Mesendoderm (in vitro differentiated cells): ENCODE data around the gene ARSB.

Experiments
- DNase-seq: peaks from one replicate; pipeline ENCODE4 v3.0.0; 2013
- H2AK5ac ChIP-seq: 2 replicates; pipeline ENCODE4 v1.6.1; 2013; ENCODE audit warnings: low read length, inconsistent platforms
- H2BK120ac ChIP-seq: 2 replicates; pipeline ENCODE4 v1.6.1; 2013; ENCODE audit warnings: low read depth, mild to moderate bottlenecking, low read length, moderate library complexity, mixed read lengths
- H2BK15ac ChIP-seq: replicated peaks from 2 replicates; pipeline ENCODE4 v1.6.1; 2013; ENCODE audit warnings: low read depth, mild to moderate bottlenecking, moderate library complexity
- H2BK5ac ChIP-seq: 2 replicates; pipeline ENCODE4 v1.6.1; 2013; ENCODE audit warnings: low read length, inconsistent platforms
- H3K18ac ChIP-seq: 2 replicates; pipeline ENCODE4 v1.6.1; 2013; ENCODE audit warnings: mild to moderate bottlenecking, low read length, mixed read lengths
- H3K23ac ChIP-seq: one replicate; pipeline ENCODE4 v1.6.1; 2013; ENCODE audit warnings: low read length
- H3K27ac ChIP-seq: 2 replicates; pipeline ENCODE4 v1.5.1; 2013; ENCODE audit warnings: low read depth, mild to moderate bottlenecking, inconsistent platforms, low read length, moderate library complexity
- H3K27me3 ChIP-seq: 2 replicates; pipeline ENCODE4 v1.6.1; 2013; ENCODE audit warnings: low read length, control low read depth, mild to moderate bottlenecking, inconsistent platforms; ENCODE audit not compliant: insufficient read depth, poor library complexity
- H3K36me3 ChIP-seq: 2 replicates; pipeline ENCODE4 v1.6.1; 2013; ENCODE audit warnings: low read length, inconsistent platforms; ENCODE audit not compliant: control insufficient read depth, insufficient read depth
- H3K4ac ChIP-seq: one replicate; pipeline ENCODE4 v1.6.1; 2013; ENCODE audit warnings: low read depth, mild to moderate bottlenecking, low read length, moderate library complexity
- H3K4me1 ChIP-seq: 2 replicates; pipeline ENCODE4 v1.6.1; 2013; ENCODE audit warnings: low read depth, low read length, inconsistent platforms; ENCODE audit not compliant: control insufficient read depth
- H3K4me2 ChIP-seq: 2 replicates; pipeline ENCODE4 v1.6.1; 2013; ENCODE audit warnings: low read length
- H3K4me3 ChIP-seq: 2 replicates; pipeline ENCODE4 v1.5.1; 2013; ENCODE audit warnings: mild to moderate bottlenecking, low read length
- H3K56ac ChIP-seq: one replicate; pipeline ENCODE4 v1.6.1; 2013; ENCODE audit warnings: low read length
- H3K79me1 ChIP-seq: 2 replicates; pipeline ENCODE4 v1.6.1; 2013; ENCODE audit warnings: low read length, inconsistent platforms
- H3K79me2 ChIP-seq: 2 replicates; pipeline ENCODE4 v1.6.1; 2013; ENCODE audit warnings: mild to moderate bottlenecking, low read length; ENCODE audit not compliant: control insufficient read depth, insufficient read depth
- H3K9ac ChIP-seq: 2 replicates; pipeline ENCODE4 v1.6.1; 2013; ENCODE audit warnings: low read length, inconsistent platforms
- H4K5ac ChIP-seq: one replicate; pipeline ENCODE4 v1.6.1; 2013; ENCODE audit warnings: low read length
- H4K8ac ChIP-seq: one replicate; pipeline ENCODE4 v1.6.1; 2013; ENCODE audit warnings: low read depth, mild to moderate bottlenecking, control low read depth, low read length, moderate library complexity
- WGBS: extraction: QIAGEN DNeasy Blood & Tissue Kit; methylation state at CpG from one replicate; pipeline ENCODE4 v1.1.7; 2013; ENCODE audit warnings: low lambda C conversion rate, missing lambda C conversion rate; ENCODE audit not compliant: insufficient coverage; ENCODE audit errors: extremely low coverage; 5-methylcytosine and 5-hydroxymethylcytosine counted together

The ARSB gene

GRCh38 chr5:78813286-78813685 lies 171.8 kb downstream of the ARSB start:
- no peak overlapping the region for H2BK120ac ChIP-seq
- no peak overlapping the region for H3K27ac ChIP-seq
- no peak overlapping the region for H3K4ac ChIP-seq
- H3K36me3 ChIP-seq = no peaks in the 10 kb centered on the region
- H3K79me2 ChIP-seq = no peaks in the 10 kb centered on the region
- H3K18ac ChIP-seq = no peak overlapping the region
- no peak overlapping the region for H3K4me2 ChIP-seq
- WGBS = no CpG with 5 or more reads among the region's 1 CpG
- no peak overlapping the region for H3K56ac ChIP-seq
- H3K27me3 ChIP-seq = no peaks in the 10 kb centered on the region
- H3K4me1 ChIP-seq = no peaks in the 10 kb centered on the region
- H4K5ac ChIP-seq = no peak overlapping the region
- no peak overlapping the region for H3K23ac ChIP-seq
- no peak overlapping the region for H4K8ac ChIP-seq
- H3K79me1 ChIP-seq = no peaks in the 10 kb centered on the region
- no peak overlapping the region for H2BK15ac ChIP-seq
- DNase-seq = no peak
- H2BK5ac ChIP-seq = no peak overlapping the region
- H2AK5ac ChIP-seq = no peak overlapping the region
- no peak overlapping the region for H3K9ac ChIP-seq
- no peak overlapping the region for H3K4me3 ChIP-seq

- no peak overlapping the region for H4K5ac ChIP-seq
- no peak overlapping the region for H4K8ac ChIP-seq
- H3K4ac ChIP-seq = no peak overlapping the region
- H3K56ac ChIP-seq = no peak overlapping the region
- H2BK120ac ChIP-seq = no peak overlapping the region
- H3K4me1 ChIP-seq = no peaks in the 10 kb centered on the region
- H2AK5ac ChIP-seq = no peak overlapping the region
- H3K36me3 ChIP-seq = no peaks in the 10 kb centered on the region
- H3K23ac ChIP-seq = no peak overlapping the region
- no peaks in the 10 kb centered on the region for H3K27me3 ChIP-seq
- H3K4me3 ChIP-seq = no peak overlapping the region
- no peak overlapping the region for H3K27ac ChIP-seq
- no peak overlapping the region for H2BK5ac ChIP-seq
- H3K79me2 ChIP-seq = no peaks in the 10 kb centered on the region
- no peak overlapping the region for H3K4me2 ChIP-seq
- no peak for DNase-seq
- WGBS = no CpG with 5 or more reads among the region's 1 CpG
- no peak overlapping the region for H2BK15ac ChIP-seq
- H3K9ac ChIP-seq = no peak overlapping the region
- no peak overlapping the region for H3K18ac ChIP-seq
- H3K79me1 ChIP-seq = no peaks in the 10 kb centered on the region
Measured at GRCh38 chr5:78811866-78812265, 173.2 kb downstream of the ARSB start.

DNA sequence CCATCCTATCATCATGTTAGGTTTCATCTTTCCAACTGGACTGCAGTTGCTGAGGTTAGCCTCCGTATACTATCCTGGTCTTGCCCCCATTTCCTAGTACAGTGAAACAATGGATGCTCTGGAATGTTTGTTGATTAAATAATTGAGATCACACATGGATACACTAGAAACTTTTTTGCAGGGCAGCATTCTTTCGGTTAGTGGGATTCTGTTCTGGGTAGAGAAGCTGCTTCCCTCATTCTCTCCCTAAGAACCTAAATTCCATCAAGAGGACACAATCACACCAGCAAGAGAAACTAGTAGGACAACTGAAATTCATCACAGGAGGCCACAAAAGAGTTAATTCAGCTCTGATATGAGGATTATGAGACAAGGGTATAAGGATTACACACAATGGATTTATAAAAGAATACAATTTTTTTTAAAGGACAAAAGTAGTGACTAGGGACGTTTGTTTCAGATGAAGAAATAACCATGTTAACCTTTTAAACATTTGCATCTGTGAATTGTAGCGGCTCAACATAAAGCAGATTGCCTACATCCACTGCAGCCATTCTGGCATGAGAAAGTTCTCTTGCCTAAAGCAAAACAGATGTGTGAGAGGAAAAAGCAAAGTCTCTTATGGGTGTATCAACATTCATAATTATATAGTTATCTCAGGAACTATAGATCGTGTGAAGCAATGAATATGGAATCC lies 173.8 kb downstream of the ARSB start:
- no peaks in the 10 kb centered on the region for H3K36me3 ChIP-seq
- no peak overlapping the region for H3K4ac ChIP-seq
- H3K18ac ChIP-seq = no peak overlapping the region
- no peaks in the 10 kb centered on the region for H3K4me1 ChIP-seq
- no peak overlapping the region for H2BK5ac ChIP-seq
- no peak overlapping the region for H2AK5ac ChIP-seq
- H3K79me1 ChIP-seq = no peaks in the 10 kb centered on the region
- H2BK120ac ChIP-seq = no peak overlapping the region
- no peak overlapping the region for H4K8ac ChIP-seq
- H3K79me2 ChIP-seq = no peaks in the 10 kb centered on the region
- H3K56ac ChIP-seq = no peak overlapping the region
- DNase-seq = no peak
- H3K23ac ChIP-seq = no peak overlapping the region
- H3K27ac ChIP-seq = no peak overlapping the region
- H3K9ac ChIP-seq = no peak overlapping the region
- WGBS = no CpG with 5 or more reads among the region's 5 CpGs
- H3K4me3 ChIP-seq = no peak overlapping the region
- no peak overlapping the region for H4K5ac ChIP-seq
- no peak overlapping the region for H3K4me2 ChIP-seq
- H3K27me3 ChIP-seq = no peaks in the 10 kb centered on the region
- H2BK15ac ChIP-seq = no peak overlapping the region

DNA sequence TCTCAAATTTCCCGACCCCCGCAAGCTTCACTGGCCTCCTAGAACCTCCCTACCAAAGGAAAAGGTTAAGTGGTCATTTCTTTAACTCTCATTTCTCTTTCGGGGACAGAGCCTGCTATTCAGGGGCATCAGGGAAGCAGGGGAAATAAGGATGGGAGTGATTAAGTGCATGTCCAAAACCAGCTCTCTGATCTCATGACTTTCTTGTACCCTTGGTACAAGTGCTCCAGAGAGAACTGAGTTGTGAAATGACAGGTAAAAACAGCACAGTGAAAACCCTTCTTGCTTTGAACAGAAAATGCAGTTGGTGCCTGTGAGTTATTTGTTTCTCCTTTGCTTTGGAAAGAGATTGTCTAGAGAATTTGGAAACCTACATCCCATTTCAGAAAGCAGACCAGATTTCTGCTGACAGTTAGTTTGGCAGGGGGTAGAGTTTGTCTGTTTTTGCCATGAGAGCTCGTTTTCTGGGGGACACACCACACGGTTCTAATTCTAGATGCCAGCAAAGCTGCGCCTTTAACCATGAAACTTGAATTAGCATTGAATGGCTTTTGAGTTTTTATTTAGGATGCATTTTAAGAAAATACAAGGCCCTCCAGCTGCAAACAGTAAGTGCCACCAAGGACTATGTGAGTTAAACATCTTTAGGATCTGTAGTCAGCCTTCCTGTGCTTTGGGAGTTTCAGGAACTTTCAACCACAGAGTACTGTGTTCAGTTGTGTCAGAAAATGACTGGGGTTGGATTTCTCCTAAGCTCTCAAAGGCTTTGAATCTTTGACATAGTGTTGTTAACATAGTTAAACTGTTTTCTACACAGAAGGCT lies 174.8 kb downstream of the ARSB start:
- no peak overlapping the region for H3K23ac ChIP-seq
- no peak overlapping the region for H3K27ac ChIP-seq
- no peak overlapping the region for H4K5ac ChIP-seq
- H3K18ac ChIP-seq = no peak overlapping the region
- no peaks in the 10 kb centered on the region for H3K27me3 ChIP-seq
- no peaks in the 10 kb centered on the region for H3K4me1 ChIP-seq
- no peaks in the 10 kb centered on the region for H3K36me3 ChIP-seq
- H2BK15ac ChIP-seq = no peak overlapping the region
- no peak for DNase-seq
- no CpG with 5 or more reads among the region's 6 CpGs for WGBS
- H2BK5ac ChIP-seq = no peak overlapping the region
- H3K4ac ChIP-seq = no peak overlapping the region
- no peak overlapping the region for H3K56ac ChIP-seq
- H3K9ac ChIP-seq = no peak overlapping the region
- H2AK5ac ChIP-seq = no peak overlapping the region
- no peak overlapping the region for H4K8ac ChIP-seq
- H2BK120ac ChIP-seq = no peak overlapping the region
- no peak overlapping the region for H3K4me3 ChIP-seq
- no peak overlapping the region for H3K4me2 ChIP-seq
- no peaks in the 10 kb centered on the region for H3K79me1 ChIP-seq
- no peaks in the 10 kb centered on the region for H3K79me2 ChIP-seq

DNA sequence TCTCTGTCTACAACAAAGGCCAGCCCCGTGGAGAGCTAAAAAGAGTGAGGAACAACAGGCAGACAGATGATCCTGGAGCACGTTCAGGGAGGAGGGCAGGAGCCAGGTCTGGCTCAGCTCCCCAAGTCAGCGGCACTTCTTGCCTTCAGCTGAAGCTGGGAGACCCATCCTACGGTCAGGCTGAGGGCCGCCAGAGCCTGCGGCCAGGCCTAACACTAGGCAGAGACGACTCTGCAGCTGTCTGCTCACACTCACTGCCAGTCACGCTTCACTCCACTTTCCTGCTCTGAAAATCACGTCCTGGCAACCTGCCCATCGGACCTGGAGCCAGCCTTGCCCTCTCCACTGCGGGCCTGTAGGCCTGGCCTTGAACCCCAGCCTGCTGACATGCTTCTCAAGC lies 175.7 kb downstream of the ARSB start:
- Histone ChIP-seq H3K23ac (no peak overlapping the region), H3K4me2 (no peak overlapping the region), H3K27me3 (no peaks in the 10 kb centered on the region), H3K56ac (no peak overlapping the region), H2BK15ac (no peak overlapping the region), H3K9ac (no peak overlapping the region), H2BK5ac (no peak overlapping the region), H3K36me3 (no peaks in the 10 kb centered on the region), H3K4me1 (no peaks in the 10 kb centered on the region), H3K79me1 (no peaks in the 10 kb centered on the region), H3K4ac (no peak overlapping the region), H3K27ac (no peak overlapping the region), H2BK120ac (no peak overlapping the region), H4K5ac (no peak overlapping the region), H4K8ac (no peak overlapping the region), H2AK5ac (no peak overlapping the region), H3K18ac (no peak overlapping the region), H3K4me3 (no peak overlapping the region), H3K79me2 (no peaks in the 10 kb centered on the region)
- no peak for DNase-seq
- WGBS = no CpG with 5 or more reads among the region's 11 CpGs
